OCI-LY1 (cell line): ENCODE data around the gene REXO1.

Experiments
- H2AFZ ChIP-seq: fragments of 200-600 bp; sonication (generic), shearing (Covaris generic); 2 replicates; pipeline ENCODE4 v1.6.0; 2014; ENCODE audit warnings: antibody characterized with exemption, mild to moderate bottlenecking, low read length
- H3F3A ChIP-seq: fragments of 200-600 bp; sonication (generic), shearing (Covaris generic); 2 replicates; pipeline ENCODE4 v1.6.0; 2014; ENCODE audit warnings: mild to moderate bottlenecking, antibody characterized with exemption, low read length, moderate library complexity; ENCODE audit not compliant: insufficient read depth
- H3K27ac ChIP-seq: fragments of 200-600 bp; sonication (generic); 2 replicates; pipeline ENCODE4 v1.5.1; 2014; ENCODE audit warnings: low read length, mixed run types, mild to moderate bottlenecking, low read depth; ENCODE audit not compliant: poor library complexity, severe bottlenecking
- H3K27me3 ChIP-seq: fragments of 200-600 bp; sonication (generic); 2 replicates; pipeline ENCODE4 v1.6.0; 2014; ENCODE audit warnings: antibody characterized with exemption, mild to moderate bottlenecking, low read length, moderate library complexity; ENCODE audit not compliant: insufficient read depth
- H3K36me3 ChIP-seq: fragments of 200-600 bp; sonication (generic); 2 replicates; pipeline ENCODE4 v1.6.1; 2014; ENCODE audit warnings: mild to moderate bottlenecking, antibody characterized with exemption, low read length, moderate library complexity, mixed read lengths; ENCODE audit not compliant: insufficient read depth
- H3K4me1 ChIP-seq: fragments of 200-600 bp; sonication (generic); 2 replicates; pipeline ENCODE4 v1.5.1; 2014; ENCODE audit warnings: mild to moderate bottlenecking, low read length, moderate library complexity; ENCODE audit not compliant: insufficient read depth, severe bottlenecking
- H3K4me2 ChIP-seq: fragments of 200-600 bp; sonication (generic), shearing (Covaris generic); 2 replicates; pipeline ENCODE4 v1.6.1; 2014; ENCODE audit warnings: low read length
- H3K4me3 ChIP-seq: fragments of 200-600 bp; sonication (generic); 2 replicates; pipeline ENCODE4 v1.5.1; 2014; ENCODE audit warnings: low read length, low read depth, mild to moderate bottlenecking, mixed read lengths; ENCODE audit not compliant: poor library complexity, severe bottlenecking
- H3K79me2 ChIP-seq: fragments of 200-600 bp; shearing (Covaris generic); 2 replicates; pipeline ENCODE4 v1.6.1; 2016; ENCODE audit warnings: mixed run types, low read length, mixed read lengths; ENCODE audit not compliant: insufficient read depth
- H3K9ac ChIP-seq: fragments of 200-600 bp; sonication (generic), shearing (Covaris generic); 2 replicates; pipeline ENCODE4 v1.6.1; 2014; ENCODE audit warnings: mild to moderate bottlenecking, low read length, mixed read lengths
- H3K9me2 ChIP-seq: fragments of 200-600 bp; sonication (generic), shearing (Covaris generic); 2 replicates; pipeline ENCODE4 v1.6.1; 2014; ENCODE audit warnings: low read depth, mild to moderate bottlenecking, low read length, mixed read lengths
- H3K9me3 ChIP-seq: fragments of 200-600 bp; shearing (Covaris generic); 2 replicates; pipeline ENCODE4 v1.6.1; 2014; ENCODE audit warnings: low read length, mixed read lengths
- H4K20me1 ChIP-seq: fragments of 200-600 bp; sonication (generic), shearing (Covaris generic); 2 replicates; pipeline ENCODE4 v1.6.0; 2016; ENCODE audit warnings: mild to moderate bottlenecking, low read length; ENCODE audit not compliant: insufficient read depth
- CTCF ChIP-seq: fragments of 200-600 bp; sonication (generic), shearing (Covaris generic); IDR thresholded peaks from 2 replicates; pipeline ENCODE4 v1.5.1; 2017; ENCODE audit warnings: mild to moderate bottlenecking, antibody characterized with exemption, low read length, moderate library complexity, mixed read lengths
- EZH2 ChIP-seq: fragments of 200-600 bp; sonication (generic), shearing (Covaris generic); IDR thresholded peaks from 2 replicates; pipeline ENCODE4 v1.8.0; 2017; ENCODE audit warnings: borderline replicate concordance, mixed run types, mild to moderate bottlenecking, antibody characterized with exemption, low read length, moderate library complexity, mixed read lengths

REXO1 gene

GRCh38 chr19:1857648-1858326 is 9.5 kb upstream of the REXO1 start:
- Histone ChIP-seq H3K9me3 (no peaks in the 10 kb centered on the region), H4K20me1 (no peaks in the 10 kb centered on the region), H3K36me3 (no peaks in the 10 kb centered on the region), H3K27me3 (peaks cover 6% of the 10 kb centered on the region; the same call in 1 of the 2 replicates), H3K4me2 (peak overlapping the region; percentile 90; the same call in 1 of the 2 replicates), H3K4me3 (no peak overlapping the region), H3K9me2 (no peaks in the 10 kb centered on the region), H2AFZ (no peak overlapping the region), H3F3A (no peaks in the 10 kb centered on the region), H3K79me2 (peaks cover 6% of the 10 kb centered on the region), H3K27ac (peak overlapping the region; percentile 79), H3K4me1 (peaks cover 73% of the 10 kb centered on the region), H3K9ac (no peak overlapping the region; the same call in 1 of the 2 replicates)
- no peak for TF ChIP-seq EZH2

GRCh38 chr19:1856698-1857603 is 8.7 kb upstream of the REXO1 start:
- Histone ChIP-seq H3K27ac (peak overlapping the region; percentile 79), H3K36me3 (no peaks in the 10 kb centered on the region), H2AFZ (no peak overlapping the region), H3K4me1 (peaks cover 79% of the 10 kb centered on the region), H3K27me3 (peaks cover 6% of the 10 kb centered on the region; the same call in 1 of the 2 replicates), H3K79me2 (peaks cover 6% of the 10 kb centered on the region), H4K20me1 (no peaks in the 10 kb centered on the region), H3K4me3 (peak overlapping the region; percentile 61), H3K9me2 (no peaks in the 10 kb centered on the region), H3F3A (no peaks in the 10 kb centered on the region), H3K4me2 (peak overlapping the region; percentile 90), H3K9ac (peak overlapping the region; percentile 72; the same call in 1 of the 2 replicates), H3K9me3 (no peaks in the 10 kb centered on the region)
- TF ChIP-seq CTCF (no peak), EZH2 (no peak)

GRCh38 chr19:1856345-1856697 is 8.0 kb upstream of the REXO1 start:
- Histone ChIP-seq H3K9me2 (no peaks in the 10 kb centered on the region), H3K4me3 (peak overlapping the region; percentile 61), H3K9ac (peak overlapping the region; percentile 72; the same call in 1 of the 2 replicates), H3K27ac (peak overlapping the region; percentile 79), H3K79me2 (no peaks in the 10 kb centered on the region; the same call in none of the 2 replicates), H3K9me3 (no peaks in the 10 kb centered on the region), H4K20me1 (no peaks in the 10 kb centered on the region), H3K27me3 (peaks cover 2% of the 10 kb centered on the region; the same call in 1 of the 2 replicates), H2AFZ (no peak overlapping the region), H3K4me1 (peaks cover 78% of the 10 kb centered on the region), H3F3A (no peaks in the 10 kb centered on the region), H3K36me3 (no peaks in the 10 kb centered on the region), H3K4me2 (peak overlapping the region; percentile 90)
- TF ChIP-seq CTCF (no peak), EZH2 (no peak)
